HepG2 (cell line): Measurements from ENCODE around the gene ABAT. TPM values are rescaled to one million over a fixed set of nuclear protein-coding genes. Genes with fewer than 3 reads are reported as not detected.

ENCODE experiments used
- DNMT3B ChIP-seq: conservative IDR thresholded peaks from 2 replicates; pipeline ENCODE4 v1.6.1; 2016; ENCODE audit warnings: missing biosample characterization, control low read depth
- EEA1 ChIP-seq: sonication (generic); formaldehyde crosslinking; IDR thresholded peaks from 2 replicates; pipeline ENCODE4 v1.5.1; 2020; ENCODE audit warnings: mild to moderate bottlenecking, missing genetic modification reagents, borderline replicate concordance
- GPN1 ChIP-seq: sonication (generic); formaldehyde crosslinking; IDR thresholded peaks from 2 replicates; pipeline ENCODE4 v1.5.1; 2020; ENCODE audit warnings: missing genetic modification reagents, borderline replicate concordance
- HNRNPUL1 ChIP-seq: fragments of 200-400 bp; formaldehyde crosslinking; IDR thresholded peaks from 2 replicates; pipeline ENCODE4 v1.6.1; 2017; ENCODE audit warnings: low read depth, mild to moderate bottlenecking, low read length, moderate library complexity
- JUNB ChIP-seq: sonication (generic); formaldehyde crosslinking; IDR thresholded peaks from 2 replicates; pipeline ENCODE4 v1.8.0; 2022; ENCODE audit warnings: missing genetic modification reagents, mild to moderate bottlenecking, borderline replicate concordance
- MAF1 ChIP-seq: sonication (generic); formaldehyde crosslinking; IDR thresholded peaks from 2 replicates; pipeline ENCODE4 v1.5.0; 2020; ENCODE audit warnings: missing genetic modification reagents, borderline replicate concordance
- NPAS2 ChIP-seq: sonication (generic); formaldehyde crosslinking; IDR thresholded peaks from 2 replicates; pipeline ENCODE4 v1.8.0; 2022; ENCODE audit warnings: mild to moderate bottlenecking, missing genetic modification reagents, borderline replicate concordance
- RNF2 ChIP-seq: fragments of 450-650 bp; conservative IDR thresholded peaks from 2 replicates; pipeline ENCODE4 v1.6.1; 2016; ENCODE audit warnings: low read depth
- RORA ChIP-seq: sonication (generic); formaldehyde crosslinking; IDR thresholded peaks from 2 replicates; pipeline ENCODE4 v1.5.0; 2020; ENCODE audit warnings: mild to moderate bottlenecking, missing genetic modification reagents, moderate library complexity
- SKI ChIP-seq: fragments of 450-650 bp; IDR thresholded peaks from one replicate; pipeline ENCODE4 v1.6.1; 2018; ENCODE audit warnings: mild to moderate bottlenecking; ENCODE audit not compliant: partially characterized antibody
- ZMYM4 ChIP-seq: sonication (generic); formaldehyde crosslinking; IDR thresholded peaks from 2 replicates; pipeline ENCODE4 v1.8.1; 2023; ENCODE audit warnings: mild to moderate bottlenecking, missing genetic modification reagents
- ZNF207 ChIP-seq: fragments of 450-650 bp; IDR thresholded peaks from 2 replicates; pipeline ENCODE4 v1.6.1; 2016; ENCODE audit warnings: antibody characterized with exemption, borderline replicate concordance
- ZNF589 ChIP-seq: sonication (generic); formaldehyde crosslinking; conservative IDR thresholded peaks from 2 replicates; pipeline ENCODE4 v1.8.0; 2022; ENCODE audit warnings: mild to moderate bottlenecking, moderate library complexity, missing genetic modification reagents
- ZNF629 ChIP-seq: sonication (generic); formaldehyde crosslinking; conservative IDR thresholded peaks from 2 replicates; pipeline ENCODE4 v1.5.0; 2020; ENCODE audit warnings: missing genetic modification reagents
- ZNF792 ChIP-seq: IDR thresholded peaks from 2 replicates; pipeline ENCODE4 v1.6.1; 2016
- polyA plus RNA-seq, 8 experiments: library from polyadenylated mRNA; depleted of rRNA in 3 of 8; stranded (reverse) in 7 of 8; unstranded in 1 of 8; fragments of >200 nt; fragmentation: Illumina TruSeq in 4 of 8; extraction: Trizol in 4 of 8; gene quantifications; 2 replicates each; pipeline versions ENCODE4 v1.2.1 to v1.2.3, GENCODE V29; 2011 to 2016; ENCODE audit warnings: low read depth in 4 of 8, missing spikeins in 1 of 8, mixed read lengths in 1 of 8; ENCODE audit not compliant: insufficient read depth in 1 of 8
- total RNA-seq, 5 experiments: library from RNA; depleted of rRNA; stranded (reverse); fragments of >200 nt; fragmentation: Illumina TruSeq; extraction: Trizol; gene quantifications; 2 replicates each; pipeline ENCODE4 v1.2.3, GENCODE V29; 2016; ENCODE audit warnings: low read depth in 1 of 5
- TF ChIP-seq, protein P1 (sequence below): IDR thresholded peaks from 2 replicates; pipeline ENCODE4 v1.6.1; 2016; ENCODE audit warnings: missing genetic modification reagents, missing compliant biosample characterization
- TF ChIP-seq, protein P2 (sequence below): sonication (generic); formaldehyde crosslinking; conservative IDR thresholded peaks from 2 replicates; pipeline ENCODE4 v1.8.0; 2022; ENCODE audit warnings: missing genetic modification reagents
- TF ChIP-seq, protein P3 (sequence below): sonication (generic); formaldehyde crosslinking; IDR thresholded peaks from 2 replicates; pipeline ENCODE4 v1.4.0; 2020; ENCODE audit warnings: missing genetic modification reagents
- TF ChIP-seq, protein P4 (sequence below), 2 experiments: sonication (generic) in 1 of 2; formaldehyde crosslinking in 1 of 2; IDR thresholded peaks; 2 replicates each; pipeline versions ENCODE4 v1.4.0 to v1.6.1; 2016 to 2020; ENCODE audit warnings: borderline replicate concordance in 1 of 2, low read depth in 1 of 2, mild to moderate bottlenecking in 1 of 2, missing genetic modification reagents in 1 of 2

ABAT gene
- total and polyA plus RNA-seq, 2 of the 13 experiments (the other 11 are each of a cell fraction or from before 2014, with no cell fraction given): 47.6 to 97.3 TPM

DNA sequence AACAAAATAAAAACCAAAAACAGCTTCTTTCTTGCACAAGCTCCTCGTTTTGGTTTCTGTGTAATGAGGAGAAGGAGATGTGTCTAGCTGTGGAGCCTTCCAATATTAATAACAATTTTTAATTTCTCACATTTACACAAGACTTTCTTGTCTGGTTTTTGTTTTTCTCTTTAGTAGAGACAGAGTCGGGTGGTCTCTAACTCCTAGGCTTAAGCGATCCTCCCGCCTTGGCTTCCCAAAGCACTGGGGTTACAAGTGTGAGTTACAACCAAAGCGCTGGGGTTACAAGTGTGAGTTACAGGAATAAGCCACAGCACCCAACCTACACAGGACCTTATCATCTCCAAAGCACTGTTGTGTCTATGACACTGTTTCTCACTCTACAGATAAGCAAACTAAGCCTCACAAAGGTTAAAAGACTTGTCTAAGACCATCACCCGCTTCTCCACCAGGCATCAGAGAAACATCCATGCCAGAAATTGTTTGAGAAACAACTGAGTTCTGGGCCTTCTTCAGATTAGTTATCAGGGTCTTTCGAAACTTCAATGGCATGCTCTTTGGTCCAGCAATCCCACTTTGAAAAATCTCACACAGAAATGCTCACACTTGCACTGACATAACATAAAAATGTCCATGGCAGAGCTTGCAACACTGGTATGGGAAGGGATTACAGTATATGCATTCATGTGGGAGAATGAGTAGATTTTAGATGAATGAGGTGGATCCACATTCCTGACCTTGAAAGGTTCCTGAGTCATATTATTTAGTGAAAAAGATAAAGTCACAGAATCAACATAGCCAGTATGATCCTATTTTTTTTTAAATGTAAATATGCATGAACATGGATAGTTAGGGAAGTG, 3.9 kb downstream of the ABAT start (continued):
- no peak for TF ChIP-seq RNF2
- no peak for TF ChIP-seq HNRNPUL1
- TF ChIP-seq ZMYM4 (CRISPR knock-in tag): no peak
- TF ChIP-seq ZNF792 (CRISPR knock-in tag): peak; percentile 78
- TF ChIP-seq GPN1 (CRISPR knock-in tag): no peak
- TF ChIP-seq MAF1 (CRISPR knock-in tag): no peak
- TF ChIP-seq RORA (CRISPR knock-in tag): peak; percentile 75; the same call in 1 of the 2 replicates
- TF ChIP-seq, protein P1, sequence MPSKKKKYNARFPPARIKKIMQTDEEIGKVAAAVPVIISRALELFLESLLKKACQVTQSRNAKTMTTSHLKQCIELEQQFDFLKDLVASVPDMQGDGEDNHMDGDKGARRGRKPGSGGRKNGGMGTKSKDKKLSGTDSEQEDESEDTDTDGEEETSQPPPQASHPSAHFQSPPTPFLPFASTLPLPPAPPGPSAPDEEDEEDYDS (CRISPR knock-in tag): peak; percentile 41; the same call in 1 of the 2 replicates
- no peak for TF ChIP-seq ZNF207
- TF ChIP-seq ZNF629 (CRISPR knock-in tag): no peak
- peak; percentile 74; the same call in 1 of the 2 replicates for TF ChIP-seq DNMT3B (CRISPR knock-in tag)
- TF ChIP-seq, protein P2, sequence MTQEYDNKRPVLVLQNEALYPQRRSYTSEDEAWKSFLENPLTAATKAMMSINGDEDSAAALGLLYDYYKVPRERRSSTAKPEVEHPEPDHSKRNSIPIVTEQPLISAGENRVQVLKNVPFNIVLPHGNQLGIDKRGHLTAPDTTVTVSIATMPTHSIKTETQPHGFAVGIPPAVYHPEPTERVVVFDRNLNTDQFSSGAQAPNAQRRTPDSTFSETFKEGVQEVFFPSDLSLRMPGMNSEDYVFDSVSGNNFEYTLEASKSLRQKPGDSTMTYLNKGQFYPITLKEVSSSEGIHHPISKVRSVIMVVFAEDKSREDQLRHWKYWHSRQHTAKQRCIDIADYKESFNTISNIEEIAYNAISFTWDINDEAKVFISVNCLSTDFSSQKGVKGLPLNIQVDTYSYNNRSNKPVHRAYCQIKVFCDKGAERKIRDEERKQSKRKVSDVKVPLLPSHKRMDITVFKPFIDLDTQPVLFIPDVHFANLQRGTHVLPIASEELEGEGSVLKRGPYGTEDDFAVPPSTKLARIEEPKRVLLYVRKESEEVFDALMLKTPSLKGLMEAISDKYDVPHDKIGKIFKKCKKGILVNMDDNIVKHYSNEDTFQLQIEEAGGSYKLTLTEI (CRISPR knock-in tag): no peak
- TF ChIP-seq, protein P3, sequence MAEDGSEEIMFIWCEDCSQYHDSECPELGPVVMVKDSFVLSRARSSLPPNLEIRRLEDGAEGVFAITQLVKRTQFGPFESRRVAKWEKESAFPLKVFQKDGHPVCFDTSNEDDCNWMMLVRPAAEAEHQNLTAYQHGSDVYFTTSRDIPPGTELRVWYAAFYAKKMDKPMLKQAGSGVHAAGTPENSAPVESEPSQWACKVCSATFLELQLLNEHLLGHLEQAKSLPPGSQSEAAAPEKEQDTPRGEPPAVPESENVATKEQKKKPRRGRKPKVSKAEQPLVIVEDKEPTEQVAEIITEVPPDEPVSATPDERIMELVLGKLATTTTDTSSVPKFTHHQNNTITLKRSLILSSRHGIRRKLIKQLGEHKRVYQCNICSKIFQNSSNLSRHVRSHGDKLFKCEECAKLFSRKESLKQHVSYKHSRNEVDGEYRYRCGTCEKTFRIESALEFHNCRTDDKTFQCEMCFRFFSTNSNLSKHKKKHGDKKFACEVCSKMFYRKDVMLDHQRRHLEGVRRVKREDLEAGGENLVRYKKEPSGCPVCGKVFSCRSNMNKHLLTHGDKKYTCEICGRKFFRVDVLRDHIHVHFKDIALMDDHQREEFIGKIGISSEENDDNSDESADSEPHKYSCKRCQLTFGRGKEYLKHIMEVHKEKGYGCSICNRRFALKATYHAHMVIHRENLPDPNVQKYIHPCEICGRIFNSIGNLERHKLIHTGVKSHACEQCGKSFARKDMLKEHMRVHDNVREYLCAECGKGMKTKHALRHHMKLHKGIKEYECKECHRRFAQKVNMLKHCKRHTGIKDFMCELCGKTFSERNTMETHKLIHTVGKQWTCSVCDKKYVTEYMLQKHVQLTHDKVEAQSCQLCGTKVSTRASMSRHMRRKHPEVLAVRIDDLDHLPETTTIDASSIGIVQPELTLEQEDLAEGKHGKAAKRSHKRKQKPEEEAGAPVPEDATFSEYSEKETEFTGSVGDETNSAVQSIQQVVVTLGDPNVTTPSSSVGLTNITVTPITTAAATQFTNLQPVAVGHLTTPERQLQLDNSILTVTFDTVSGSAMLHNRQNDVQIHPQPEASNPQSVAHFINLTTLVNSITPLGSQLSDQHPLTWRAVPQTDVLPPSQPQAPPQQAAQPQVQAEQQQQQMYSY (CRISPR knock-in tag): no peak; the same call in 1 of the 2 replicates
- TF ChIP-seq EEA1 (CRISPR knock-in tag): no peak
- TF ChIP-seq NPAS2 (CRISPR knock-in tag): no peak
- peak; percentile 45 for TF ChIP-seq SKI
- TF ChIP-seq, protein P4, sequence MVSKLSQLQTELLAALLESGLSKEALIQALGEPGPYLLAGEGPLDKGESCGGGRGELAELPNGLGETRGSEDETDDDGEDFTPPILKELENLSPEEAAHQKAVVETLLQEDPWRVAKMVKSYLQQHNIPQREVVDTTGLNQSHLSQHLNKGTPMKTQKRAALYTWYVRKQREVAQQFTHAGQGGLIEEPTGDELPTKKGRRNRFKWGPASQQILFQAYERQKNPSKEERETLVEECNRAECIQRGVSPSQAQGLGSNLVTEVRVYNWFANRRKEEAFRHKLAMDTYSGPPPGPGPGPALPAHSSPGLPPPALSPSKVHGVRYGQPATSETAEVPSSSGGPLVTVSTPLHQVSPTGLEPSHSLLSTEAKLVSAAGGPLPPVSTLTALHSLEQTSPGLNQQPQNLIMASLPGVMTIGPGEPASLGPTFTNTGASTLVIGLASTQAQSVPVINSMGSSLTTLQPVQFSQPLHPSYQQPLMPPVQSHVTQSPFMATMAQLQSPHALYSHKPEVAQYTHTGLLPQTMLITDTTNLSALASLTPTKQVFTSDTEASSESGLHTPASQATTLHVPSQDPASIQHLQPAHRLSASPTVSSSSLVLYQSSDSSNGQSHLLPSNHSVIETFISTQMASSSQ (IDR thresholded peaks at IDR 0.05; ENCODE audit: low read depth): peak; percentile 57; the same call in 1 of the 2 replicates
- TF ChIP-seq, protein P4 (CRISPR knock-in tag; IDR thresholded peaks at IDR 0.05; ENCODE audit: borderline replicate concordance): peak; percentile 75; the same call in 1 of the 2 replicates
- TF ChIP-seq JUNB (CRISPR knock-in tag): peak; percentile 45; the same call in 1 of the 2 replicates
- no peak for TF ChIP-seq ZNF589 (CRISPR knock-in tag)
